Right lobe of liver (tissue), 4 donors: ENCODE results near the gene ATP10A.

Experiments
- CTCF ChIP-seq, 4 donors: fragments of 200-600 bp in 3 of 4; fragments of 450-650 bp in 1 of 4; IDR thresholded peaks; one replicate each; pipeline versions ENCODE4 v1.5.1 to v1.8.0; 2016 to 2022; ENCODE audit warnings: antibody characterized with exemption in 4 of 4, mild to moderate bottlenecking in 2 of 4
- POLR2A ChIP-seq: fragments of 450-650 bp; IDR thresholded peaks from one replicate; pipeline ENCODE4 v1.6.1; 2017; ENCODE audit warnings: antibody characterized with exemption, mild to moderate bottlenecking
- donor health status: DM: no; HTN: no; CAD: no.
- donor health status: DM: no; HTN: no; CAD: no.
- donor health status: DM: no; HTN: yes; CAD: no.

GRCh38 chr15:25710184-25710583, 152.9 kb downstream of the ATP10A start:
- TF ChIP-seq POLR2A (no peak), CTCF (IDR thresholded peaks at IDR 0.05) (peak; percentile 45 to 66 (median 57))
